Endothelial cell of umbilical vein (primary cell): ENCODE data around the gene NRXN3.

ENCODE experiments used
- CTCF ChIP-seq, 2 donors: IDR thresholded peaks; 1 replicate in 1 of 2; 2 replicates in 1 of 2; pipeline ENCODE4 v1.5.1; 2011; ENCODE audit warnings: low read length in 2 of 2, mild to moderate bottlenecking in 2 of 2, moderate library complexity in 2 of 2, control low read depth in 1 of 2, inconsistent platforms in 1 of 2, low read depth in 1 of 2; ENCODE audit not compliant: insufficient read depth in 1 of 2; ENCODE audit errors: extremely low read depth in 1 of 2
- FOS ChIP-seq: IDR thresholded peaks from 2 replicates; pipeline ENCODE4 v1.6.1; 2011; ENCODE audit warnings: mild to moderate bottlenecking, low read length, moderate library complexity, borderline replicate concordance; ENCODE audit not compliant: insufficient read depth
- GATA2 ChIP-seq: IDR thresholded peaks from 2 replicates; pipeline ENCODE4 v1.7.0; 2011; ENCODE audit warnings: low read depth, mild to moderate bottlenecking, moderate library complexity, mixed read lengths, low read length; ENCODE audit not compliant: insufficient read length, insufficient read depth
- MAX ChIP-seq: IDR thresholded peaks from 2 replicates; pipeline ENCODE4 v1.6.1; 2011; ENCODE audit not compliant: insufficient read depth, insufficient read length
- MYC ChIP-seq: IDR thresholded peaks from one replicate; pipeline ENCODE4 v1.6.1; 2011; ENCODE audit warnings: mild to moderate bottlenecking, low read depth, low read length
- POLR2A ChIP-seq: IDR thresholded peaks from 2 replicates; pipeline ENCODE4 v1.6.1; 2012; ENCODE audit warnings: low read depth, mild to moderate bottlenecking, control low read depth, low read length
- POLR2AphosphoS5 ChIP-seq: IDR thresholded peaks from 2 replicates; pipeline ENCODE4 v1.6.1; 2012; ENCODE audit warnings: low read depth, mild to moderate bottlenecking, control low read depth, low read length, moderate library complexity; ENCODE audit not compliant: insufficient read depth

- TF ChIP-seq CTCF (IDR thresholded peaks at IDR 0.05; ENCODE audit: extremely low read depth in 1 of 2, insufficient read depth in 1 of 2, low read depth in 1 of 2, low read length in 2 of 2) (no peak), POLR2AphosphoS5 (no peak), MYC (no peak), POLR2A (no peak), GATA2 (no peak), MAX (no peak), FOS (no peak)
Measured at GRCh38 chr14:78561074-78561473, 390.9 kb downstream of the NRXN3 start.
